HG03457 (cell line): ENCODE measurements around the gene WNT5A.
"Not testable (repeated sequence)": the region's sequence is repeated elsewhere in the genome, so short reads cannot be mapped to it uniquely, and the experiment has no call there.

ENCODE experiments used
- ATAC-seq: cut with Tn5 transposase; IDR thresholded peaks from one replicate; pipeline ENCODE4 v1.9.1; 2021; ENCODE audit warnings: moderate number of reproducible peaks; ENCODE audit not compliant: unreplicated experiment

WNT5A gene

DNA sequence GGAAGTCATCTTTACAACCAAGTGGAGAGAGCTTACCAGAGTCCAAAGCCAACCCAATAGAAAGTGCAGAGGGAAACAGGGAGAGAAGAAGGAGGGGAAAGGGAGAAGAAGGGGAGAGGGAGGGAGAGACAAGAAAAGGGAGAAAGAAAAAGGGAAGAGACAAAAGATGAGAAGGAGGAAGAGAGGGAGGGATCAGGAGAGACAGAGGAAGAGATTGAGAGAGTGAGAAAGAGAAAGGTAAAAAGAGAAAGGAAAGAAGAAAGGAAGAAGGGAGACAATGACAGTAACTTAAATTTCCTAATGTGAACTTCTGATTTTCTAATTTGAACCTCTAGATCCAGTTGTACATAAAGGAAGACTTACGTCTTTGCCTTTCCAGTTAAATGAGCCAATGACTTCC is 20.7 kb upstream of the WNT5A start:
- ATAC-seq = no peak

DNA sequence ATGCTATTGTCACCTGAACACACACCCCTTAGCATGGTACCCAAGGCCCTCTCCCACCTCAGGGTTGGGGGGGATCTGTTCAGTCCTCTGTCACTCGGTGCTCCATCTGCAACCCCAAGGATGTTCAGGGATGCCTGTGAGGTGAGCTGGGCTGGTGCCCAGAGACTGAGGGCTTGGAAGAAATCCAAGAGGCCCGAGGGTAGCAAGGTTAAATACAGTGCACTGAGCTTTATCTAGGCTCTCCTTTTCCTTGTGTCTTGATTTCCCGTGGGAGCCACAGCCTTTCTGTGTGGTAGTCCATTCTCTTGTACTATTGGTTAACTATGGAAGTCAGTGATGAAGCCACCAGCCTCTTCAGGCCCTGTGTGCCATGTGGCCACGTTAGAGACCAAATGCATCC is 18.7 kb upstream of the WNT5A start:
- no peak for ATAC-seq

DNA sequence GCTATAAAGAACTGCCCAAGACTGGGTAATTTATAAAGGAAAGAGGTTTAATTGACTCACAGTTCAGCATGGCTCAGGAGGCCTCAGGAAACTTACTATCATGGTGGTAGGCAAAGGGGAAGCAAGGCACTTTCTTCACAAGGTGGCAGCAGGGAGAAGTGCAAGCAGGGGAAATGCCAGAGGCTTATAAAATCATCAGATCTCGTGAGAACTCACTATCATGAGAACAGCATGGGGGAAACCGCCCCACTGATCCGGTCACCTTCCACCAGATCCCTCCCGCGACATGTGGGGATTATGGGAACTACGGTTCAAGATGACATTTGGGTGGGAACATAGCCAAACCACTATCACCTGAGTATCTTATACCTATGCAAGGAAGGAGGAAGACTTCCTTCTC is 18.0 kb upstream of the WNT5A start:
- ATAC-seq = not testable (repeated sequence)

DNA sequence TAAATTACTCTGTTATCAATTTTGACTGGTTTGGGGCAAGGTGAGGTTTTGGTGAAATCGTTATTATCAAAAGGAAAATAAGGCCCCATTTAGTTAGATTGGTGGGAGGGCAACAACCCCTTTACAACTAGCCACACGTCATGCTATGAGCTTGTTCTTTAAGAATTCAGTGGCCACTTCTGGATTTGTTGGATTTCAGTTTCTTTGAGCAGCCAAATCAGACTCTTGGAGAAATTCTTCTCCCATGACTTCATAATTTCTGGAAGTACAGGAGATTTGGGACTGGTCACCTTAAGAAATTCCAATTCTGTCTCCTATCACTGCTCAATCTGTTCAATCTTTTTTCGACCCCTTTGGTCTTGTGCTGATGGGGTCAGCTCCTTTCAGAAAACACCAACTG is 14.8 kb upstream of the WNT5A start:
- no peak for ATAC-seq

DNA sequence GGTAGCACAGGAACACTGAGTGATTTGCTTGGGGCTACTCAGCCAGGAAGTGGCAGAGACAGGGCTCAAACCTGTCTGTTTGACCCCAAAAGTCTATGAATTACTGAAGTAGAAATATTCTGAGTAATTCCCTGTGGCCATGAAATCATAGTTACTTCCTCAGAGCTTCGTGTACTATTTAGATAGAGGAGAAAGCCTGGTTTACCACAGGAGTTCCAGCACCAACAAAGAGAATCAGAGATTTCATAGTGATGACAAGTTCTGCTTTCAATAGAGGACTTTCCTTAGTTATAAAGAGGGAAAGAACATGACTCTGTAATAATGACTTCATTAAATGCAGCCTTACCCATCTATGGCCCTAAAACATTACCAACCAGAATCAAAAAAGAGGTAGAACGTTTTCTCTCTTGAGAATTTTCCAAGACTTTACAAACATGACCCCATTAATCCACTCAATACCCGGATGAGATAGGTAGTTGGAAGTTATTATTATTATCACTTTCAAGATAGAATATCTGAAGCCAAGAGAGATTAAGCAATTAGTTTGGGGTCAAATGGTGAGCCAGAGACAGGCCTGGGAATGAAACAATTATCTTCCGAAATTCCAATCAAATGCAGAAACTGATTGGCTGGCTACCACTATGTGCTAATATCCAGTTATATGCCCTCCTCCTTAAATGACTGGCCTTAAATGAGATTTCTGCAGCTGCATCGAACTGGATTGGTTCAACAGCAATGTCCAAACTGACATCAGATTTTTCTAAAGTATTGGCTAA is 13.6 kb upstream of the WNT5A start:
- no peak for ATAC-seq

DNA sequence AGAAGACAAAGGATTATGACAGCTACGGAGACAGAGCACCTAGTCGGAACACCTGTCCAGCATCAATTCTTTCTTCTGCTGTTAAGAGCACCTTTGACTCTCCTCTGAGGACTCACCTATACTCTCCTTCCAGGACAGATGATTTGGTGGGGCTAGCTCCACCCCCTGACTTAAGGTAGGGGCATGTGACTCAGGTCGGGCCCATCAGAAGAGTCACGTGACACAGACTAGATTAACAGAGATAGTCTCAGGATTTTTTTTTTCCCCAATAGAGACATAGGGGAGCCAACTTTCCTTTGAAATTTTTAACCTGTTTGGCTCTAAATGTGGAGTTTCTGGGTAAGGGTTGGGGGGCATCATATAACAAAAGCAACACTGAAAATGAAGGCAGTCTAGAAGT is 11.4 kb upstream of the WNT5A start:
- no peak for ATAC-seq

DNA sequence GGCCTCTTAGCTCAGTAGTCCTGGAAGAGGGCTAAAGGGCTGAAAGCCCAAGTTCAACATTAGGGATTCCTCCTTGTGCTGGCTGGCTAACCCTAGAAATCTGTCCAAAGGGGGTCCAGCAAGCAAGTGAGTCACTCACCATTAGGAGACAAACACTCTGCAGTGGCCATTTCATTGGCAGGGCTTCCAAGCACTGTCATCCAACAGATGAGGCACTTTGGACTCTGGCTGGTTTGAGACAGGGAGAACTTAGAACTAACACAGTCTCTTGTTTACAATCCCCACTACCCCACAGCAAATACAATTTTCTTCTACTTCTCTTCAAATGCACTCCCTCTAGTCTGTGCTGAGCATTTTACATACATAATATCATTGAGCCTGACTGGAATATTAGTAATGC is 10.1 kb upstream of the WNT5A start:
- no peak for ATAC-seq

DNA sequence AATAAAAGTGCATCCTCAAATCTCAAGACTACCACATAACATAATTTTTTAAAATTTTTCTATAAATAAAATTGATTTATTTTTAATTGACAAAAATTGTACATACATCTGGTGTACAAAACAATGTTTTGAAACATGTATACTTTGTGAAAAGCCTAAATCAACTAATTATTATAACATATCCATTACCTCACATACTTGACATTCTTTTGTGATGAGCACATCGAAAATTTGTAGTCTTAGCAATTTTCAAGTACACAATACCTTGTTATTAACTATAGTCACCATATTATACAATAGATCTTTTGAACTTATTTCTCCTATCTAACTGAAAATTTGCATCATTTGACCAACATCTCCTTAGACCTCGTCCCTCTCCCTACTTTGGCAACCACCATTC is 7.9 kb upstream of the WNT5A start:
- no peak for ATAC-seq

DNA sequence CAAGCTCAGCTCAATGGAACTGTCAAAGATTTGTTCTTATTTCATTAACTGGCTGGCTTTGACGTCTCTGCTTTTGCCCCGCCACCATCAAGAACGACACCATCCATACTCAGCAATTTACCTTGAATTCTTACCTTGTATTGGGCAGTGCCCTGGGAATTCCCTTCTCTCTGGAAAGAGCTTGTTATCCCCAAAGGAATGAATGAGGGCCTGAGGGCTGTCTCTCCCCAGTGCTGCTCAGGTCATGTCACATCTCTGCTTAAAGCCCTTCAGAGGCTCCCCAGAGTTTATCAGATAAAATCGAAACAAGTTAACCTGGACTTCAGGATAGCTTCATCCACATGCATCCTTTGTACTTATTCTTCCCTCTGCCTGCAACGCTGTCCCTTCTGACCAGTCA is 5.9 kb upstream of the WNT5A start:
- ATAC-seq = no peak

DNA sequence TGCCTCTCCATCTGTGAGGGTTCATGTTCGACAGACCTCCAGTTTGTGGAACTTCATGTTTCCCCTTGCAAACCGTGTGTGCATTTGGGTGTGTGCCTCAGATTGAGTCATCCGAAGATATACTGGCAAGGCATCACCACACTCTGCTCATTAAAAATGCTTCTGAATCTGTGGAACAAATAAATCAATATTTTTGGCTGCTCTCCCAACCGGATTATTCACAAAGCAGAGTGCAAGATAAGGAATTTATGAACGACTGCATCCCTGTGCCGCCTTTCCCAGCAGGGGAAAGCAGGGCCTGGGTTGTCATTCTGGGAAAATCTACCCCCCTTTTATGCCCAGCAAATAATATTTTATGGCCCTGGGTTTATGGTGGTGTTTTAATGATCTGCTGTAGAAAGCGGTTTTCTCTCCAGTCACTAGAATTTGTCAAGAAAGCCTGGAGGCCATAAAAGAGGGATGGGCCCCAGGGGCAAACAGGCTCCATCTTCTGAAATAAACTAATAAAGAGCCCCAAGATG is 4.2 kb upstream of the WNT5A start:
- ATAC-seq = no peak

DNA sequence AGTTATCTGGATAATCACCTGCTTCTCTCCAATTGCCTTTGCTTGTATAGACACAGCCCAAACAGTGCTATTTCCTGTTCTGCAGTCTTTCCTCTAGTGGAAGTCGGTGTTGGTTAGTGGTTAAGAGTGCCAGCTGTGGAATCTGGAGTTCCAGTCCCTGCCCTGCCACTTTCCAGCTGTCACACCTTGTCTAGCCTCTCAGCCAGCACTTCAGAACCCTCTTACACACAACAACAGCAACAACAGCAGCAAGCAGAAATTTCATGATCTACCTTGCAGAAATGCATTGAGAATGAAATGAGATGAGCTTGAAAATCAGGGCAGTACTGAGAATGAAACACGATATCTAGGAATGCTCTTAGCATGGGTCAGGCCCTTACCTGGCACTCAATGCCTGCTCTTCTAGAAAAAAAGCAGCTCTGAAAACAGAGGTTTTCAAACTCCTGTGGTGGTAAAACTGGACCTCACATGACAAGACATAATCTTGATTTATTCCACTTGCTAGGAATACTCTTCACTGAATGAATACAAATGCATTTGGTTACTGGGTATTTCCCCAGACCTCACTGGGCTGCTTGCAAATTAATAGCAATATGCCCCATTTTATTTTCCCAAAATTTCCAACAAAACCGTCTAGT is 3.3 kb upstream of the WNT5A start:
- no peak for ATAC-seq

DNA sequence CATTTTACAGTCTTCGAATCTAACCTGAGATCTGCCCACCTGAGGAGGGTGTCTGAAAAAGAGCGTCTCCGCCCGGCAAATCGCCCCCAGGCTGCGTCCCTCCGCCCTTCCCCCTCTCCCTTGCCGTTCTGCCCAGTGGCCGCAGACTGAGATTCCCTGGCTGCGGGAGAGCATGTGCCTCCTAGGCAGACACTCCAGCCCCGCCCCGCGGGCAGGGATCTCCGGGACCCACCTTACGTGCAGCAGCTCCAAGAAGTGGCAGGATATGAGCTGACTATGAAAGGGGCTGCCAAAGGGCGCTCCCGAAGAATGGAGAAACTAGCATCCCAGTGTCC is 2.7 kb upstream of the WNT5A start:
- no peak for ATAC-seq

DNA sequence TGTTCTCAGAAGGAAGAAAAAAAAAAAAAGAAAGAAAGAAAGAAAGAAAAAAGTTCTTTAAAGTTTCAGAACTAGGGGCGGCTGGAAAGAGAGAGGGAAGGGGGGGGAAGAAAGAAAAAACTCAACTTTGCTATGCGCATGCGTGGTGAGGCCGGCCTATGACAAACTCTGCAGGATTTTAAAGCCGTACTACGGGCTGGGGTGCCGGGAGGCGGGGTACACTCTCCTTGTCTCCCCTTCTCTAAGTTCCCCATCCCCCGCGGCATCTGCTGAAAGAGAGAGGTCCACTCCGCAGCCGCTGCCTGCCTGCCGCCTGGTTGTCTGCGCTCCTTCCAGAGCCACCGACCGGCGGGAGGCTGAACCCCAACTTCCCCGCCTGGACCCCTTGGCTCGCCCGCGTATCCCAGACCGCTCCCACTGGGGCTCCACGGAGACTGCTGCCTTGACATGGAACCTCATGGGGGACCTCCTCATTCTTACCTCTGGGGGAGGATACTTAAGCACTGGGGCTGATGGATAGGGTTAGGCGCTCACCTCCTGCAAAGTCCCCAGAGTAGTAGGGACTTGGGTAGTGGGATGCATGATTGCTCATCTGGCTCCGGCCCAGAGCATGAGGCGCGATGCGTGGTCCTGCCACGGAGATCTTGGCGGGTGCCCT is 1.4 kb upstream of the WNT5A start:
- ATAC-seq = no peak

DNA sequence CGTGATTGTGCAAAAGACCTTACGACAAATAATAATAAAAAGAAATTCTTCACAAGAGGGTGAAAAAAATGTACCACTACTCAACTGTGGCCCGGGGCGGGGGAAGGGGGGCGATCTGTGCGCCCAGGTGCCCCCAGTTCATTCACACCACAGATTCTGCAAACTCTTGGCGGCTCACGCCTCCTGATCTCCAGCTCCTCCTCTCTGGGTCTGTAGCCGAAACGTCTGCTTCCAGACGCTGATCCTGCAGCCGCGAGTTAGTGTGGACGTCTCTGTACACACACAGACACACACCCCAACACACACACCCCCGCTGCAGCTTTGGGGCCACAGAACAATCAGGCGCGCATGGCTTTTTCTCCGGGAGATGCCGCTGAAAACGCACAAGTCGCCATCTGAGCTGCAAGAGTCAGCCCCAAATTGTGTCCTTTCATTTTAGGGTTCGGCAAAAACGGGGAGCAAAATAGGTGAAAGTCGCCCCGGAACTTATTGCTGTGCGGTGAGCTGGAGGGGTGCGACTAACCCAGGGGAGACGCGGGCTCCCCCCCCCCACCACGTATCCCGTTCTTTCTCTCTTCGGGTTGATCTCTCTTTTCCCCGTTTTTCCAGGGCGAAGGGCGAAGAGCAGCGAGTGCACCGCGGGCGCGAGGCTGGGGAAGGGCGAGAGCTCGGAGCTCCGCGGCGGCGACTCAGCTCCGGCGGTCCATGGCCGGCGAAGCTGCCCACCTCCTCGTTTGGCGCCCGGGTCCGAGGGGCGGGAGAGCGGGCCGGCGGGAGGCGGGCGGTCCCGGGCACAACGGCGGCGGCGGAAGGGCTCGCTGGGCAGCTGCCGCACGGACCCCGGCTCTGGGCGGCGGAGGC is 505 bp upstream of the WNT5A start:
- no peak for ATAC-seq

DNA sequence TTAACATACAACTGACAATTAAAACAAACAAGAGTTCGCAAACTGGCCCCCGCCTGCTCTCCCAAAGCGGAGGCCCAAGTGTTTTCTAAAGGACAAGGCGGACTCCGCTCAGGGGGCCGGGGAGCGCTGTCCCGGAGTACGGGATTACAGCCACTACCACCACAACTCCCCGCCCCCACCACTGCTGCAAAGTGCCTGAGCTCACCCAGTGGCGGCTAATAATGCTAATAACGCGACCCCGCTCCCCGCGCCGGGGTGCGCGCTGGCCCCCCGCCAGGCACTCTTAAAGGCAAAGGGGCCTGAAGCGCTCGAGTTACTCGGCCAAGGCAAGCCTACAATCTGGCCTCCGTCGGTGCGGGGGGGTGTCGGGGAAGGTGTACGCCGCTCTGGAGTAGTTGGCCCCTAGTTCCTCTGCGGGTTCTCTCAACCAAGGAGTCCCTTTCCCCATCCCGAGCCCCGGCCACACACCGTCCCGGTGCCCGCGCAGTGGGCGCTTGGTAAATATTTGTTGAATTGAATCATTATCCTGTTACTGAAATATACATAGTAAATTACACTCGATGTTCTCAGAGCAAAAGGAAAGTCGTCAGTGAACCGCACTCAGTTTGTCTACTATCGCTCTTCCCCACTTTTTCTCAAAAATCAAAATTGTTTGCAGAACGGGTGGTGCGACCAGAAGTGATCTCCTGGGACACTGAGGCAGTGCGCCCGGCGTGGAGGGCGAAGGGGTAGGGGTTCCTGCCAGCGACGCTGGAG is 827 bp downstream of the WNT5A start:
- ATAC-seq = no peak

DNA sequence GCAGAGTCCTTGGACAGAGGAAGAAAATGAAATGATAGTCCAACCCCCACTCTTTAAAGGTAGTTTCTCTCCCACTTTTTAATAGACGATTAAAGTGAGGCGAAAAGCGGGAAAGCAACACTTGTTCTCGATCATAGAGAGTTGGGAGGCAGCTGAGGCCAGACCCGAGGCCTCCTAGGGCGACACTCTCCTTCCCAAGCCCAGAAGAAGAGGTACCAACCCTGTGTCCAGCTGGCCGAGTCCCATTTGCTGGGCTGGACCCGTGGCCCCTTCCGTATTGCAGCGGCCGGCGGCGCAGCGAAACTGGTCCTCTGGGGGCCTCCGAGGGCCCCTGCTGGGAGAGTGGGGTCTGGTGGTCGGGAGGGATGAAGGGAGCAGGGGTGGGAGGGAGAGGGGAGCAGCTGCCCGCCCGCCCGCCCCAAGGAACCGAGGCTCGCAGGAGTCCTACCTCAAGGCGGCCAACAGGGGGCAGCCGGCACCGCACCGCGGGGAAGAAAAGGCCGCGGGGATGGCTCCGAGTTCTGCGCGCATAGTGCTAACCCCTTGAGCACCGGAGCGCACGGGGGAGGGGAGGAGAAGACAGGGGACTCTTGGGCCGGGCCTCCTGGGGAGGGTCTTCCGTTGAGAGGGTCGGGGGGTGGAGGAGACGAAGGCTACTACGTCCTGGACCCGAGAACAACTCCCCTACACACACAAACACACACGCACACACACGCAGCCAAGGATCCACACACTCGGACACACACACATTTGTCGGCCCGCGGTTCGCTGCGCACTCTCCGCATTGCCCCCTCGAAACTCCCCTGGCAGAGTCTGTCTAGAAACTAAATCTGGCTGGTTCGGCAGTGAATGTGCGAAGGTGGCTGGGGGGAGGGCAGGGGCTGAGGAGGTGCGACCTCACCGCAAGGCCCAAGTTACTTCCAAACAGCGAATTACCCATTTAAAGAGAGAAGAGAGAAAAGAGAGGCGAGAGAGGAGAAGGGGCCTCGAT is 2.0 kb downstream of the WNT5A start:
- no peak for ATAC-seq

DNA sequence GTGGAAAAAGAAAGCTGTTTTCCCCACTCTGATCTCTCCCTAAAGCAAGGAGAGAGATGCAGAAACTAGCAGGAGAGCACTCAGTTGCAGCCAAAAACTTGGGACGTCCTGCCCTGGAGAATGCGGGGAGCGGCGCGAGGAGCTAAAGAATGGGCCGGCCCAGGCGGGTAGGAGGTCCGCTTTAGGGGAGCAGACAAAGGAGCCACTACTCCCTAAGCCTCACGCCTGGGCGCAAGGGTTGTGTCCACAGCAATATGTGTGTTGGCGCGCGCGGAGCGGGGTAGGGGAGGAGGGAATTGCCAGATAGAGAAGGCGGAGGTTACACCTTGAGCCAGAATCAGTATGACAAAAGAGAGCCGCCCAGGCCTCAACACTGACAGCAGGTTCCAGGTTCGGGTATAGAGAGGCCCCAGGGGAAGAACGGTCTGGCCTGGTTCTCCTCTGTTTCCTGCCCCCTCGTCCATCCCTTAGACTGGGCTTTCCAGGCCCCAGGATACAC is 2.9 kb downstream of the WNT5A start:
- no peak for ATAC-seq

DNA sequence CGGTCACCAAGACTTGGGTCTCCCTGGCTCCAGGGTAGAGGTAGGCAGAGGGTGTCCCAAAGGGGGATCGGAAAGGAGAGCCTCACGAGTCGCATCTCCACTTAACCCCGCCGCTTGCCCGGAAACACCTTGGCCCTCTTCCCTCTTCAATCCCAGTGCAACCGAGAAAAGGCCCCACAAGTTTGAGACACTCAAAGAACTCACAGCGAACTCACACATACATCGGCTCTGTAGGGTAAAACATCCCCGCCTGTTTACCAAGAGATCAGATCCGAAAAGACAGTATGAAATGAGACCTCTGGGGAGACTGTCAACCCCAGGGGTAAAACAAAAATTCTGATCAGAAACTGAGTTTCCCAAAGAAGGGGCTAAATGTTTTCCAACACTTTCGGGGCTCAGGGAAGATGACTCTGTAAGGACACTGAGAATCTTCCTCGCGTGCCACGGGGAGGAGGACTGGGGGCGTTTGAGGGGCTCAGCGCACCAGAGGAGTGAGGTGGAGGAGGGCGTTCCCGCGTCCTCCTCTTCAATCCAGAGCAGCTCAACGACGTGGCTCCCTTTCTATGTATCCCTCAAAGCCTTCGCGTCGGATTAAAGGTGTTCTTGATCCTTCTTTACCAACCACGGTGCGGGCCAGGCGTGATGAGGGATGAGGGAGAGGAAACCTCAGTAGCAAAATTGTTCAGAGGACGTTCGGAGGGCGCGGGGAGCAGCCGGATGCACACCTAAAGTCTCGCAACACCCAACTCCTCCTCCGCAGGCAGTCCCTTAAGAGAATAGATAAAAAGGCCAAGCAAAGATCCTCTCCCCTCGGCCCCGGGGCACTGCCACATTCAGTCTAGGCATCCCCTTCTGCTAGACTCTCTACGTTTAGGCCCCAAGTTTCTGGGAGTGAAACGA is 3.7 kb downstream of the WNT5A start:
- ATAC-seq = no peak
